K562 (cell line): Measurements from ENCODE around the gene LCMT2. TPM values are rescaled to one million over a fixed set of nuclear protein-coding genes. Genes with fewer than 3 reads are reported as not detected.

Source experiments
- ATAC-seq: fragments of 200-7000 bp; cut with Tn5 transposase; 3 replicates; pipeline ENCODE4 v1.9.1; 2020; ENCODE audit warnings: moderate library complexity
- BruUV-seq: library from RNA; stranded (reverse); fragments of 400-500 nt; replicated peaks from 2 replicates; lab custom pipeline; 2021; lab: Mats Ljungman, UMichigan
- CTCF ChIA-PET: fragments of 300-600 bp; formaldehyde crosslinking; extraction: SDS; loops from one replicate; lab custom pipeline; 2021; ENCODE audit warnings: low intra/inter-chr PET ratio; lab: Yijun Ruan, JAX
- POLR2A ChIA-PET: fragments of 300-600, 350-650 bp; sonication (Branson Sonifier 250); formaldehyde crosslinking; extraction: SDS; loops from one replicate; lab custom pipeline; 2021; ENCODE audit warnings: antibody characterized with exemption, inconsistent platforms; lab: Yijun Ruan, JAX
- DNase-seq, 4 experiments: peaks; one replicate each; pipeline versions ENCODE4 v3.0.0 to v3.0.0-alpha.2; 2011 to 2018; ENCODE audit warnings: low spot score in 3 of 4, mixed read lengths in 3 of 4; ENCODE audit errors: extremely low read depth in 1 of 4
- FAIRE-seq: peaks from 2 replicates; lab custom pipeline; 2011; peaks lifted over from hg19 to GRCh38; lab: Jason Lieb, UNC
- H2AFZ ChIP-seq: 2 replicates; pipeline ENCODE4 v1.6.0; 2011; ENCODE audit warnings: low read depth, low read length, control low read depth, inconsistent platforms
- H3K27ac ChIP-seq: fragments of 200-600 bp; 3 replicates; pipeline ENCODE4 v1.8.0; 2011; ENCODE audit warnings: low read depth, mild to moderate bottlenecking, control low read depth, inconsistent platforms, low read length, moderate library complexity, mixed read lengths; ENCODE audit errors: extremely low read depth
- H3K27me3 ChIP-seq, 2 experiments: fragments of 300-600 bp in 1 of 2; 2 replicates in 1 of 2; 3 replicates in 1 of 2; pipeline versions ENCODE4 v1.6.0 to v1.8.0; 2011; ENCODE audit warnings: inconsistent platforms in 2 of 2, low read length in 2 of 2, mild to moderate bottlenecking in 1 of 2, mixed read lengths in 1 of 2, moderate library complexity in 1 of 2; ENCODE audit not compliant: control insufficient read depth in 2 of 2, insufficient read depth in 2 of 2
- H3K36me3 ChIP-seq: fragments of 300-600 bp; 3 replicates; pipeline ENCODE4 v1.8.0; 2011; ENCODE audit warnings: mild to moderate bottlenecking, low read length, inconsistent platforms; ENCODE audit not compliant: control insufficient read depth, insufficient read depth
- H3K4me1 ChIP-seq, 2 experiments: fragments of 200-600 bp in 1 of 2; replicated peaks in 1 of 2; 2 replicates in 1 of 2; 3 replicates in 1 of 2; pipeline versions ENCODE4 v1.5.1 to v1.8.0; 2011; ENCODE audit warnings: inconsistent platforms in 2 of 2, low read length in 2 of 2, mild to moderate bottlenecking in 1 of 2, mixed read lengths in 1 of 2, moderate library complexity in 1 of 2; ENCODE audit not compliant: control insufficient read depth in 2 of 2, insufficient read depth in 2 of 2
- H3K4me2 ChIP-seq: 2 replicates; pipeline ENCODE4 v1.6.1; 2011; ENCODE audit warnings: low read length, control low read depth, inconsistent platforms, mixed read lengths; ENCODE audit not compliant: insufficient read depth
- H3K4me3 ChIP-seq: fragments of 200-600 bp; sonication (generic), shearing (Covaris generic); 2 replicates; pipeline ENCODE4 v1.5.1; 2016; ENCODE audit warnings: control low read depth, inconsistent platforms
- H3K79me2 ChIP-seq: fragments of 200-600 bp; 3 replicates; pipeline ENCODE4 v1.8.0; 2011; ENCODE audit warnings: low read length, inconsistent platforms; ENCODE audit not compliant: control insufficient read depth, insufficient read depth
- H3K9ac ChIP-seq, 2 experiments: 2 replicates each; pipeline versions ENCODE4 v1.6.0 to v1.6.1; 2011; ENCODE audit warnings: low read depth in 2 of 2, low read length in 2 of 2, control low read depth in 1 of 2, inconsistent platforms in 1 of 2, mild to moderate bottlenecking in 1 of 2, mixed read lengths in 1 of 2; ENCODE audit not compliant: insufficient read depth in 1 of 2
- H3K9me1 ChIP-seq: one replicate; pipeline ENCODE4 v1.6.0; 2011; ENCODE audit warnings: inconsistent platforms, mild to moderate bottlenecking, low read length, moderate library complexity; ENCODE audit not compliant: control insufficient read depth, insufficient read depth
- H3K9me3 ChIP-seq: replicated peaks from 2 replicates; pipeline ENCODE4 v1.5.1; 2011; ENCODE audit warnings: low read depth, low read length, inconsistent platforms; ENCODE audit not compliant: control insufficient read depth, insufficient read depth
- H4K20me1 ChIP-seq: replicated peaks from 2 replicates; pipeline ENCODE4 v1.6.1; 2011; ENCODE audit warnings: low read length, inconsistent platforms, mixed read lengths; ENCODE audit not compliant: control insufficient read depth, insufficient read depth
- CBX3 ChIP-seq, 2 experiments: IDR thresholded peaks; 1 replicate in 1 of 2; 2 replicates in 1 of 2; pipeline ENCODE4 v1.6.1; 2012; ENCODE audit warnings: inconsistent platforms in 2 of 2, low read length in 2 of 2, borderline replicate concordance in 1 of 2, control low read depth in 1 of 2
- CREB1 ChIP-seq, 2 experiments: sonication (generic) in 1 of 2; formaldehyde crosslinking in 1 of 2; IDR thresholded peaks; 2 replicates each; pipeline versions ENCODE4 v1.6.1 to v1.8.0; 2012 to 2022; ENCODE audit warnings: inconsistent platforms in 1 of 2, mild to moderate bottlenecking in 1 of 2, missing genetic modification reagents in 1 of 2, moderate library complexity in 1 of 2
- CREB5 ChIP-seq: fragments of 250-450 bp; sonication (Bioruptor Pico); IDR thresholded peaks from 2 replicates; pipeline ENCODE4 v1.5.0; 2020; ENCODE audit warnings: mild to moderate bottlenecking
- EGR1 ChIP-seq: fragments of 450-650 bp; conservative IDR thresholded peaks from 2 replicates; pipeline ENCODE4 v1.6.1; 2017; ENCODE audit warnings: mild to moderate bottlenecking
- HSF4 ChIP-seq: fragments of 250-450 bp; sonication (Bioruptor Pico); IDR thresholded peaks from 2 replicates; pipeline ENCODE4 v2.1.2; 2022; ENCODE audit warnings: mild to moderate bottlenecking, moderate library complexity, borderline replicate concordance
- RAD21 ChIP-seq, 2 experiments: fragments of 250-450 bp in 1 of 2; fragments of 450-650 bp in 1 of 2; sonication (Bioruptor Pico) in 1 of 2; formaldehyde crosslinking in 1 of 2; IDR thresholded peaks in 1 of 2; conservative IDR thresholded peaks in 1 of 2; 2 replicates each; pipeline versions ENCODE4 v1.4.0 to v1.8.0; 2020 to 2022; ENCODE audit warnings: mild to moderate bottlenecking in 2 of 2, moderate library complexity in 1 of 2
- RAD51 ChIP-seq: fragments of 450-650 bp; IDR thresholded peaks from 2 replicates; pipeline ENCODE4 v1.7.1; 2016; ENCODE audit warnings: low read depth, mild to moderate bottlenecking, borderline replicate concordance
- REST ChIP-seq, 2 experiments: fragments of 450-650 bp; formaldehyde crosslinking in 1 of 2; IDR thresholded peaks; 2 replicates each; pipeline versions ENCODE4 v1.4.0 to v1.6.1; 2014 to 2020; ENCODE audit warnings: mild to moderate bottlenecking in 2 of 2, borderline replicate concordance in 1 of 2, low read depth in 1 of 2
- WGBS: fragments of 100-300 bp; shearing (Covaris generic); methylation state at CpG from one replicate; pipeline ENCODE4 v1.1.6; 2016; ENCODE audit warnings: low coverage, mixed read lengths; ENCODE audit not compliant: insufficient coverage; ENCODE audit errors: missing lambda C conversion rate; 5-methylcytosine and 5-hydroxymethylcytosine counted together
- in situ Hi-C: fragments of 300-500 bp; cut with MboI; formaldehyde crosslinking; loops from 4 replicates; pipeline ENCODE4 v1.15.0; 2018; ENCODE audit warnings: inconsistent platforms, mixed read lengths
- intact Hi-C: fragments of 100-400 bp; cut with micrococcal nuclease; formaldehyde crosslinking; loops from 2 replicates; pipeline ENCODE4 v1.14.2; 2022
- polyA plus RNA-seq, 8 experiments: library from polyadenylated mRNA; depleted of rRNA in 4 of 8; stranded (reverse) in 5 of 8; unstranded in 3 of 8; fragments of >200 nt; fragmentation: Nextera tagmentation in 2 of 8; fragmentation: Illumina TruSeq in 1 of 8; extraction: Ambion mirVana in 2 of 8; extraction: Trizol in 1 of 8; gene quantifications; 2 replicates each; pipeline versions ENCODE4 v1.2.1 to v1.2.3, GENCODE V29; 2011 to 2014; ENCODE audit warnings: inconsistent platforms in 1 of 8, missing spikeins in 1 of 8
- total RNA-seq, 7 experiments: library from RNA; depleted of rRNA in 6 of 7; stranded (reverse); fragments of >200 nt in 6 of 7; fragmentation: Illumina TruSeq in 2 of 7; extraction: Trizol in 2 of 7; gene quantifications; 2 replicates each; pipeline versions ENCODE4 v1.2.1 to v1.2.3, GENCODE V29; 2011 to 2021; ENCODE audit warnings: low replicate concordance in 1 of 7

LCMT2 gene
- total and polyA plus RNA-seq, 9 of the 15 experiments (the other 6 are each of a cell fraction or from before 2014, with no cell fraction given) = 2.5 to 22.3 (median 15.2) TPM

GRCh38 chr15:43347114-43347513, 16.7 kb upstream of the LCMT2 start (continued):
- no peak for TF ChIP-seq CREB5 (CRISPR knock-in tag)
- no peak for TF ChIP-seq CBX3 (IDR thresholded peaks at IDR 0.05; ENCODE audit: borderline replicate concordance in 1 of 2, low read length in 2 of 2)
- no peak for TF ChIP-seq CREB1 (IDR thresholded peaks at IDR 0.05)
- TF ChIP-seq CREB1 (CRISPR knock-in tag; IDR thresholded peaks at IDR 0.05) = no peak

GRCh38 chr15:43346305-43346704, 15.9 kb upstream of the LCMT2 start:
- ChIA-PET CTCF (interaction anchor here (0.6 to 1.8 kb wide), 2 partner anchors 29 to 423 kb away, joined by 3 to 10 read pairs; no protein-coding TSS in a partner anchor), POLR2A (interaction anchor here (1.1 to 1.4 kb wide), 2 partner anchors 9 kb away, joined by 3 to 4 read pairs; no protein-coding TSS in a partner anchor)
- H3K27me3 ChIP-seq = no peaks in the 10 kb centered on the region
- H3K4me3 ChIP-seq = no peak overlapping the region
- no peak overlapping the region for H3K27ac ChIP-seq
- peaks cover 73% of the 10 kb centered on the region for H3K36me3 ChIP-seq
- no peaks in the 10 kb centered on the region for H3K79me2 ChIP-seq
- no peak for FAIRE-seq
- in situ Hi-C loops = no loop called here
- WGBS = 76% methylated on average over 2 of the region's 2 CpGs
- H3K9me1 ChIP-seq = no peaks in the 10 kb centered on the region
- no peak overlapping the region for H3K4me2 ChIP-seq
- ATAC-seq = peak; percentile 60; the same call in 2 of the 3 replicates
- H4K20me1 ChIP-seq = no peaks in the 10 kb centered on the region
- H3K9ac ChIP-seq = no peak overlapping the region
- no peak overlapping the region for H2AFZ ChIP-seq
- peak in 1 of 4 experiments; percentile 29 for DNase-seq
- no TSS peak for BruUV-seq
- intact Hi-C loops = no loop called here
- no peaks in the 10 kb centered on the region for H3K9me3 ChIP-seq
- no peaks in the 10 kb centered on the region for H3K4me1 ChIP-seq
- TF ChIP-seq EGR1 (no peak), HSF4 (CRISPR knock-in tag) (no peak), RAD51 (no peak), REST (IDR thresholded peaks at IDR 0.05; ENCODE audit: borderline replicate concordance) (peak; percentile 29; the same call in 1 of the 2 replicates), REST (CRISPR knock-in tag; IDR thresholded peaks at IDR 0.05; ENCODE audit: low read depth) (no peak), RAD21 (CRISPR knock-in tag; conservative IDR thresholded peaks at IDR 0.05 in 1 of 2, IDR thresholded peaks at IDR 0.05 in 1 of 2) (peak; percentile 28 to 57)
